Measurements from ENCODE around the gene OLFML2A.

DNA sequence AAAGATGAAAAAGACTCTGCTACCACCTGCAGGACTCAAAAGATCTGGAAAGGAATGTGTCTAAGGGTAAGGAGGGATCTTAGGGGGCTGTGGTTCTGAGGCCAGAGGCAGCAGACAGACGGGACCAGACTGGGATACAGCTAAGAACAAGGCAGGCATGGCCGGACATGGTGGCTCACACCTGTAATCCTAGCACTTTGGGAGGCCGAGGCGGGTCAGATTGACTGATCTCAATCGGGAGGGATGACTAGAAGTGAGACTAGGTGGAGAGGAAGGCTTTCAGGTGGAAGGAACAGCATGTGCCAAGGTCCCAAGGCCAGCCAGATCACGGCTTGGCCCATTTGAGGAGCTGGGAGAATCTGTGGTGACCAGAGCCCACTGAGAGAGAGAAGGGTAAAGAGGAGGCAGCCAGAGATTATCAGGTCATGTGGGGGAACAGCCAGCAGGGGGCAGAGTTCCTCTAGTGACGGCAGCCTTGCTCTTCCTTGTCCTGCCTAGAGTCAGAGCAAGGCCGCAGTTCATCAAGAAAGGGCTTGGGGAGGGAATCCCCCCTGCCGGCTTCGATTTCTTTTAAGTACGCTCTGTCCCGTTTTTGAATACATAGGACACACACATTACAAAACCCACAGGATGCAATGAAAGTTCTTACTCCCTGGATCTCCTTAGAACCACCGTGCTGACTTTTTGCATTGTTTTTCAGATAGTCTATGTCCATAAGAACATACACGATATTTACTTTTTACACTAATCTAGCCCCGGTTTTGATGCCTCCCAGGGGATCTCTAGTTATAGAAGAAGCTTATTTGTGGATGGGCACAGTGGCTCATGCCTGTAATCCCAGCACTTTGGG lies 2.6 kb upstream of the OLFML2A start:
- TF ChIP-seq, protein P1, sequence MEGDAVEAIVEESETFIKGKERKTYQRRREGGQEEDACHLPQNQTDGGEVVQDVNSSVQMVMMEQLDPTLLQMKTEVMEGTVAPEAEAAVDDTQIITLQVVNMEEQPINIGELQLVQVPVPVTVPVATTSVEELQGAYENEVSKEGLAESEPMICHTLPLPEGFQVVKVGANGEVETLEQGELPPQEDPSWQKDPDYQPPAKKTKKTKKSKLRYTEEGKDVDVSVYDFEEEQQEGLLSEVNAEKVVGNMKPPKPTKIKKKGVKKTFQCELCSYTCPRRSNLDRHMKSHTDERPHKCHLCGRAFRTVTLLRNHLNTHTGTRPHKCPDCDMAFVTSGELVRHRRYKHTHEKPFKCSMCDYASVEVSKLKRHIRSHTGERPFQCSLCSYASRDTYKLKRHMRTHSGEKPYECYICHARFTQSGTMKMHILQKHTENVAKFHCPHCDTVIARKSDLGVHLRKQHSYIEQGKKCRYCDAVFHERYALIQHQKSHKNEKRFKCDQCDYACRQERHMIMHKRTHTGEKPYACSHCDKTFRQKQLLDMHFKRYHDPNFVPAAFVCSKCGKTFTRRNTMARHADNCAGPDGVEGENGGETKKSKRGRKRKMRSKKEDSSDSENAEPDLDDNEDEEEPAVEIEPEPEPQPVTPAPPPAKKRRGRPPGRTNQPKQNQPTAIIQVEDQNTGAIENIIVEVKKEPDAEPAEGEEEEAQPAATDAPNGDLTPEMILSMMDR (IDR thresholded peaks at IDR 0.05; ENCODE audit: insufficient read depth, low read length, poor library complexity, severe bottlenecking), result no peak
- no peak for TF ChIP-seq EZH2phosphoT487 (conservative IDR thresholded peaks at IDR 0.05; ENCODE audit: low read length)
